ENCODE measurements around the gene CLDN6. TPM values are rescaled to one million over a fixed set of nuclear protein-coding genes. Genes with fewer than 3 reads are reported as not detected.

The CLDN6 gene
- total and polyA plus RNA-seq, 9 of the 15 experiments (the other 6 are each of a cell fraction or from before 2014, with no cell fraction given), result 0.22 to 0.75 (median 0.38) TPM; not detected in 3

DNA sequence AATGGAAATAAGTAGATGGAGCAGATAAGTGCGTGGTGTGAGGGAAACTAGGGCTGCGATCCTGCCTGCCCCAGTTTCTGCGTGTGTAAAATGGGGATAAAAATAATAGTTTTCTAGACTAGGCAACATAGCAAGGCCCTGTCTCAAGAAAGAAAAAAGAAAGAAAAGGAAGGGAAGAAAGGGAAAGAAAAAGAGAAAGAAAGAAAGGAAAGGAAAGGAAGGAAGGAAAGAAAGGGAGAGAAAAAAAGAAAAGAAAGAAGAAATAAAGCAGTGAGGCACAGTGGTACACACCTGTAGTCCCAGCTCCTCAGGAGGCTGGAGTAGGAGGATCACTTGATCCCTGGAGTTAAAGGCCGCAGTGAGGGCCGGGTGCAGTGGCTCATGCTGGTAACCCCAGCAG, 35.6 kb downstream of the CLDN6 start (continued):
- TF ChIP-seq KDM2B (CRISPR knock-in tag; IDR thresholded peaks at IDR 0.05) (no peak), ZNF347 (CRISPR knock-in tag; IDR thresholded peaks at IDR 0.05; ENCODE audit: low read depth) (no peak), HNRNPK (IDR thresholded peaks at IDR 0.05; ENCODE audit: low read depth, low read length, poor library complexity, severe bottlenecking) (no peak), HDAC8 (tag; IDR thresholded peaks at IDR 0.05) (no peak), NCOA4 (IDR thresholded peaks at IDR 0.05; ENCODE audit: partially characterized antibody) (peak; percentile 23), ZNF354B (CRISPR knock-in tag; IDR thresholded peaks at IDR 0.05) (no peak), HLTF (IDR thresholded peaks at IDR 0.05) (peak; percentile 72; the same call in 1 of the 2 replicates), ARNT (IDR thresholded peaks at IDR 0.05) (peak; percentile 32 to 56; a peak in 3 of 4 replicates), KDM1A (IDR thresholded peaks at IDR 0.05) (no peak), OTX1 (CRISPR knock-in tag; IDR thresholded peaks at IDR 0.05) (peak; percentile 74; the same call in 1 of the 2 replicates), NFYB (IDR thresholded peaks at IDR 0.05; ENCODE audit: extremely low read depth, insufficient read length) (no peak), MTA2 (IDR thresholded peaks at IDR 0.05; ENCODE audit: low read depth) (peak; percentile 48; the same call in 1 of the 2 replicates), BCOR (IDR thresholded peaks at IDR 0.05) (peak; percentile 88), POLR2H (tag; IDR thresholded peaks at IDR 0.05; ENCODE audit: low read depth) (no peak), PCBP2 (IDR thresholded peaks at IDR 0.05; ENCODE audit: low read depth, low read length, poor library complexity, severe bottlenecking) (no peak), ZSCAN32 (CRISPR knock-in tag; IDR thresholded peaks at IDR 0.05) (no peak), KAT7 (CRISPR knock-in tag; IDR thresholded peaks at IDR 0.05; ENCODE audit: borderline replicate concordance) (no peak), LARP7 (IDR thresholded peaks at IDR 0.05) (0 out of 2 replicates have a peak, but pooled peaks have one; percentile 81), ZNF384 (IDR thresholded peaks at IDR 0.05; ENCODE audit: low read depth, low read length) (no peak)
- TF ChIP-seq, protein P1, sequence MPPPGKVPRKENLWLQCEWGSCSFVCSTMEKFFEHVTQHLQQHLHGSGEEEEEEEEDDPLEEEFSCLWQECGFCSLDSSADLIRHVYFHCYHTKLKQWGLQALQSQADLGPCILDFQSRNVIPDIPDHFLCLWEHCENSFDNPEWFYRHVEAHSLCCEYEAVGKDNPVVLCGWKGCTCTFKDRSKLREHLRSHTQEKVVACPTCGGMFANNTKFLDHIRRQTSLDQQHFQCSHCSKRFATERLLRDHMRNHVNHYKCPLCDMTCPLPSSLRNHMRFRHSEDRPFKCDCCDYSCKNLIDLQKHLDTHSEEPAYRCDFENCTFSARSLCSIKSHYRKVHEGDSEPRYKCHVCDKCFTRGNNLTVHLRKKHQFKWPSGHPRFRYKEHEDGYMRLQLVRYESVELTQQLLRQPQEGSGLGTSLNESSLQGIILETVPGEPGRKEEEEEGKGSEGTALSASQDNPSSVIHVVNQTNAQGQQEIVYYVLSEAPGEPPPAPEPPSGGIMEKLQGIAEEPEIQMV (tag; conservative IDR thresholded peaks at IDR 0.05; ENCODE audit: low read depth), result 0 out of 2 replicates have a peak, but pooled peaks have one; percentile 44
- TF ChIP-seq, protein P2, sequence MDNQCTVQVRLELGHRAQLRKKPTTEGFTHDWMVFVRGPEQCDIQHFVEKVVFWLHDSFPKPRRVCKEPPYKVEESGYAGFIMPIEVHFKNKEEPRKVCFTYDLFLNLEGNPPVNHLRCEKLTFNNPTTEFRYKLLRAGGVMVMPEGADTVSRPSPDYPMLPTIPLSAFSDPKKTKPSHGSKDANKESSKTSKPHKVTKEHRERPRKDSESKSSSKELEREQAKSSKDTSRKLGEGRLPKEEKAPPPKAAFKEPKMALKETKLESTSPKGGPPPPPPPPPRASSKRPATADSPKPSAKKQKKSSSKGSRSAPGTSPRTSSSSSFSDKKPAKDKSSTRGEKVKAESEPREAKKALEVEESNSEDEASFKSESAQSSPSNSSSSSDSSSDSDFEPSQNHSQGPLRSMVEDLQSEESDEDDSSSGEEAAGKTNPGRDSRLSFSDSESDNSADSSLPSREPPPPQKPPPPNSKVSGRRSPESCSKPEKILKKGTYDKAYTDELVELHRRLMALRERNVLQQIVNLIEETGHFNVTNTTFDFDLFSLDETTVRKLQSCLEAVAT (IDR thresholded peaks at IDR 0.05), result peak in 1 of 2 experiments; percentile 60; a peak in 1 of 4 replicates
- TF ChIP-seq, protein P3, sequence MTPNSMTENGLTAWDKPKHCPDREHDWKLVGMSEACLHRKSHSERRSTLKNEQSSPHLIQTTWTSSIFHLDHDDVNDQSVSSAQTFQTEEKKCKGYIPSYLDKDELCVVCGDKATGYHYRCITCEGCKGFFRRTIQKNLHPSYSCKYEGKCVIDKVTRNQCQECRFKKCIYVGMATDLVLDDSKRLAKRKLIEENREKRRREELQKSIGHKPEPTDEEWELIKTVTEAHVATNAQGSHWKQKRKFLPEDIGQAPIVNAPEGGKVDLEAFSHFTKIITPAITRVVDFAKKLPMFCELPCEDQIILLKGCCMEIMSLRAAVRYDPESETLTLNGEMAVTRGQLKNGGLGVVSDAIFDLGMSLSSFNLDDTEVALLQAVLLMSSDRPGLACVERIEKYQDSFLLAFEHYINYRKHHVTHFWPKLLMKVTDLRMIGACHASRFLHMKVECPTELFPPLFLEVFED (CRISPR knock-in tag; conservative IDR thresholded peaks at IDR 0.05), result 0 out of 2 replicates have a peak, but pooled peaks have one; percentile 10
- TF ChIP-seq, protein P4, sequence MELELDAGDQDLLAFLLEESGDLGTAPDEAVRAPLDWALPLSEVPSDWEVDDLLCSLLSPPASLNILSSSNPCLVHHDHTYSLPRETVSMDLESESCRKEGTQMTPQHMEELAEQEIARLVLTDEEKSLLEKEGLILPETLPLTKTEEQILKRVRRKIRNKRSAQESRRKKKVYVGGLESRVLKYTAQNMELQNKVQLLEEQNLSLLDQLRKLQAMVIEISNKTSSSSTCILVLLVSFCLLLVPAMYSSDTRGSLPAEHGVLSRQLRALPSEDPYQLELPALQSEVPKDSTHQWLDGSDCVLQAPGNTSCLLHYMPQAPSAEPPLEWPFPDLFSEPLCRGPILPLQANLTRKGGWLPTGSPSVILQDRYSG (tag; conservative IDR thresholded peaks at IDR 0.05; ENCODE audit: low read depth), result no peak

All from K562 (cell line).